ENCODE measurements around the gene PDCD10.

The PDCD10 gene

DNA sequence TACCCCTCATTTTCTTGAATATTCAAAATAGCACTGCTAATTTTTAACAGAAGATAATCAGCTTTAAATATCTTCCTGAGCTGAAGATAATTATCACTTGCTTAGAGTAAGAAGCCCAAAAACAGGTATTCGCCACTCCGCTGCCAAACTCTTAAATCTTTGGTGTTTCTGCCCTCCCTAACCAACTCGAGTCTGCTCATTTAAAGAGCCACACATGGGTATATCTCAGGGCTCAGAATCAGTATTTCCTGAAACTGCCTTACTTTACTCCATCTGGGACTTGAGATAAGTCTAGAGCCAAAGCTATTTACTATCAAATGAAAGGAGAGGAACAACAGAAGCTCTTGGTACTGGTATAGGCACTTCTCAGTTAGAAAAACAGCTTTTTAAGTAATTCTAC lies 10.8 kb downstream of the PDCD10 start:
- Histone ChIP-seq H3K36me3 (ENCODE audit: control insufficient read depth in 2 of 2, insufficient read depth in 1 of 2, low read length in 2 of 2) (peaks cover 0 to 16% of the 10 kb centered on the region in 2 experiments; a peak in 2 of 3 replicates), H3K4me1 (ENCODE audit: control insufficient read depth, insufficient read depth, low read length) (no peaks in the 10 kb centered on the region), H3K27ac (ENCODE audit: extremely low read depth, low read depth, low read length) (no peak overlapping the region), H3K4me3 (ENCODE audit: low read depth, low read length) (no peak overlapping the region), H3K9me3 (ENCODE audit: control insufficient read depth, insufficient read depth, low read depth, low read length) (no peaks in the 10 kb centered on the region)
- CTCF ChIA-PET: no interaction called here
- POLR2A ChIA-PET: no interaction called here
- TF ChIP-seq ZNF335 (tag by site-specific recombination; conservative IDR thresholded peaks at IDR 0.05) (no peak), ZFP69B (tag by site-specific recombination; IDR thresholded peaks at IDR 0.05) (no peak), GLIS2 (tag by site-specific recombination; IDR thresholded peaks at IDR 0.05) (no peak), ZNF341 (tag by site-specific recombination; IDR thresholded peaks at IDR 0.05; ENCODE audit: low read depth) (no peak), ZNF2 (tag by site-specific recombination; IDR thresholded peaks at IDR 0.05) (no peak), RBAK (tag by site-specific recombination; IDR thresholded peaks at IDR 0.05) (no peak), ZNF837 (tag by site-specific recombination; IDR thresholded peaks at IDR 0.05) (no peak), ZBTB7A (tag by site-specific recombination; IDR thresholded peaks at IDR 0.05; ENCODE audit: low read depth) (no peak), KLF16 (tag by site-specific recombination; IDR thresholded peaks at IDR 0.05) (no peak), ZNF10 (tag by site-specific recombination; IDR thresholded peaks at IDR 0.05) (no peak), ZBTB48 (tag by site-specific recombination; IDR thresholded peaks at IDR 0.05) (no peak), REPIN1 (tag by site-specific recombination; IDR thresholded peaks at IDR 0.05; ENCODE audit: low read depth) (no peak), KLF10 (tag by site-specific recombination; IDR thresholded peaks at IDR 0.05) (no peak), ZNF692 (tag by site-specific recombination; IDR thresholded peaks at IDR 0.05) (no peak)
- TF ChIP-seq, protein P1, sequence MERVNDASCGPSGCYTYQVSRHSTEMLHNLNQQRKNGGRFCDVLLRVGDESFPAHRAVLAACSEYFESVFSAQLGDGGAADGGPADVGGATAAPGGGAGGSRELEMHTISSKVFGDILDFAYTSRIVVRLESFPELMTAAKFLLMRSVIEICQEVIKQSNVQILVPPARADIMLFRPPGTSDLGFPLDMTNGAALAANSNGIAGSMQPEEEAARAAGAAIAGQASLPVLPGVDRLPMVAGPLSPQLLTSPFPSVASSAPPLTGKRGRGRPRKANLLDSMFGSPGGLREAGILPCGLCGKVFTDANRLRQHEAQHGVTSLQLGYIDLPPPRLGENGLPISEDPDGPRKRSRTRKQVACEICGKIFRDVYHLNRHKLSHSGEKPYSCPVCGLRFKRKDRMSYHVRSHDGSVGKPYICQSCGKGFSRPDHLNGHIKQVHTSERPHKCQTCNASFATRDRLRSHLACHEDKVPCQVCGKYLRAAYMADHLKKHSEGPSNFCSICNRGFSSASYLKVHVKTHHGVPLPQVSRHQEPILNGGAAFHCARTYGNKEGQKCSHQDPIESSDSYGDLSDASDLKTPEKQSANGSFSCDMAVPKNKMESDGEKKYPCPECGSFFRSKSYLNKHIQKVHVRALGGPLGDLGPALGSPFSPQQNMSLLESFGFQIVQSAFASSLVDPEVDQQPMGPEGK (tag by site-specific recombination; IDR thresholded peaks at IDR 0.05): no peak

GRCh38 chr3:167723025-167723512 lies 11.6 kb downstream of the PDCD10 start:
- Histone ChIP-seq H3K9me3 (ENCODE audit: control insufficient read depth, insufficient read depth, low read depth, low read length) (no peaks in the 10 kb centered on the region), H3K4me3 (ENCODE audit: low read depth, low read length) (no peak overlapping the region), H3K4me1 (ENCODE audit: control insufficient read depth, insufficient read depth, low read length) (no peaks in the 10 kb centered on the region), H3K36me3 (ENCODE audit: control insufficient read depth in 2 of 2, insufficient read depth in 1 of 2, low read length in 2 of 2) (peaks cover 0 to 24% of the 10 kb centered on the region in 2 experiments; a peak in 2 of 3 replicates), H3K27ac (ENCODE audit: extremely low read depth, low read depth, low read length) (no peak overlapping the region)
- CTCF ChIA-PET: no interaction called here
- POLR2A ChIA-PET: no interaction called here
- TF ChIP-seq ZNF221 (tag by site-specific recombination; IDR thresholded peaks at IDR 0.05; ENCODE audit: borderline replicate concordance): no peak
- TF ChIP-seq ZNF362 (tag by site-specific recombination; IDR thresholded peaks at IDR 0.05): no peak
- no peak for TF ChIP-seq ZFP41 (tag by site-specific recombination; IDR thresholded peaks at IDR 0.05; ENCODE audit: borderline replicate concordance)
- no peak for TF ChIP-seq ZIC2 (tag by site-specific recombination; IDR thresholded peaks at IDR 0.05)
- no peak for TF ChIP-seq ZBTB49 (tag by site-specific recombination; IDR thresholded peaks at IDR 0.05; ENCODE audit: low read depth)
- TF ChIP-seq ZSCAN23 (tag by site-specific recombination; IDR thresholded peaks at IDR 0.05): no peak
- no peak for TF ChIP-seq ZNF610 (tag by site-specific recombination; IDR thresholded peaks at IDR 0.05; ENCODE audit: borderline replicate concordance)
- TF ChIP-seq MZF1 (tag by site-specific recombination; IDR thresholded peaks at IDR 0.05; ENCODE audit: borderline replicate concordance): no peak
- TF ChIP-seq ZBTB48 (tag by site-specific recombination; IDR thresholded peaks at IDR 0.05): no peak
- no peak for TF ChIP-seq EGR2 (tag by site-specific recombination; IDR thresholded peaks at IDR 0.05; ENCODE audit: low read depth)
- TF ChIP-seq ZBTB8A (tag by site-specific recombination; IDR thresholded peaks at IDR 0.05): no peak
